Measurements from ENCODE around the gene ERMARD. TPM values are rescaled to one million over a fixed set of nuclear protein-coding genes. Genes with fewer than 3 reads are reported as not detected.

ERMARD gene
- total RNA-seq, 2 experiments from 2014 or later: 23.2 to 42.3 TPM

DNA sequence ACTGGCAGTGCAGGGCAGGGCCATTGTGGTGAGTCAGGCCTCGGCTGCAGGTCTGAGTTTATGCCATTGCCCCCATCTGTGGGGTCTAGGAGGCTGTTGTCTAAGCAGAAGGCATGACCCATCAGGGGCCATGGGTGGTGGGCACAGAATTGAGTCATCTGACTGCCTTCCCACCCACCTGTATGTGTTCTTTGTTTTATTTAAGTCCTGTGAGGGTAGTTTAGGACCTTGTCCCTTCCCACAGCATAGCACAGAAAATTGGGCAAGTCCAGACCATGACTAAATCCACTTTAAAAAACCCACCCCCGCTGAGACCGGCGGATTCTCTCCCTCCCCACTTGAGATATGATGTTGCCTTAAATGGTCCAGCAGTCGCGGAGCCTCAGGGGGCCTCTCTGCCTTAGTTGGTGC is 40.3 kb downstream of the ERMARD start:
- no peaks in the 10 kb centered on the region for H3K9me2 ChIP-seq (ENCODE audit: insufficient read depth, low read length)
- ChIA-PET POLR2A (no interaction called here), CTCF (ENCODE audit: unreplicated experiment) (interaction anchor here (2.4 kb wide), 1 partner anchor 12 kb away, joined by 26 read pairs; no protein-coding TSS in a partner anchor)
- no peaks in the 10 kb centered on the region for H3K79me2 ChIP-seq (ENCODE audit: insufficient read depth, low read depth, low read length)
- no peaks in the 10 kb centered on the region for H3K36me3 ChIP-seq (ENCODE audit: insufficient read depth, low read length)
- no peaks in the 10 kb centered on the region for H3K9me3 ChIP-seq (ENCODE audit: low read length)
- H3K27ac ChIP-seq (ENCODE audit: low read depth, low read length, poor library complexity, severe bottlenecking): no peak overlapping the region
- no TSS peak for BruUV-seq (replicated peaks)
- H4K20me1 ChIP-seq (ENCODE audit: insufficient read depth, low read length): no peaks in the 10 kb centered on the region
- TF ChIP-seq EZH2phosphoT487 (IDR thresholded peaks at IDR 0.05; ENCODE audit: borderline replicate concordance, low read depth, low read length): no peak
- TF ChIP-seq CTCF (conservative IDR thresholded peaks at IDR 0.05; ENCODE audit: low read length): no peak
- H3K4me1 ChIP-seq (ENCODE audit: insufficient read depth, low read length, poor library complexity, severe bottlenecking): peaks cover 3% of the 10 kb centered on the region
- no peak overlapping the region for H3K4me2 ChIP-seq (ENCODE audit: low read length)
- no peak overlapping the region for H3K4me3 ChIP-seq (ENCODE audit: low read depth, low read length, poor library complexity, severe bottlenecking)
- no peak for DNase-seq (ENCODE audit: low spot score)
- H2AFZ ChIP-seq (ENCODE audit: low read length): no peak overlapping the region
- intact Hi-C loops (cut with micrococcal nuclease; ENCODE audit: unreplicated experiment): loop anchor here (2.0 to 10.0 kb wide), 2 partner anchors 297 to 503 kb away; partner anchors contain the start of gene DLL1

DNA sequence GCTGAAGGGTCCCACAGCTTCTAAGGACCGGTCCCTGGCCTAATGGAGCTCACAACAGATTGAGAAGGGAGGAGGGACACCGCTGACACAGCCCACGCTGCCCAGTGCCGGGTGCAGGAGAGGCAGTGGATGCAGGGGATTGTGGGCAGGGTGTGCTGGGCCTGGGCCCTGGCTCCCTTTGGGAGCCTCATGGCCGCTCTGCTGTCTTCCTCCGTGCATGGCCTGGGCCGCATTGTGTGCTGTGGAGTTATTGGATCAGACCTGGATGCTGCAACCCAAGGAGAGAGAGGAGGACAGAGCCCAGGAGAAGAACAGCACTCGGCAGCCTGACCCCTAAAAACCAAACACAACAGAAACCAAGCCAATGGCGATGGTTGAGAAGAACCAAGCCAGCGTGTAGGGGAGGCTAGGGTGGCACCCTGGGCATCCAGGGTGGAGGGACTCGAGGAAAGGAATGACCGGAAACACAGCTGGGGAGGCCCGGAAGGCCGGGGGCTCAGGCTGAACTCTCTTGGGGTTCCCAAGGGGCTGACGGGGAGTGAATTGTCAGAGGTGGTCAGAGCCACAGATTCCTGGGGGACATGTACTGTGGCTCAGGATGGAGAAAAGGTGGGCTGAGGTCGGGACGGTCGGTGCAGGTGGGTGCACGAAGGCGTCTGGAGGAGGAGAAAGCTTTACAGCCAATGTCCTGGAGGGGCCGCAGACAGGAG is 41.0 kb downstream of the ERMARD start:
- Histone ChIP-seq H3K9me2 (ENCODE audit: insufficient read depth, low read length) (no peaks in the 10 kb centered on the region), H3K9me3 (ENCODE audit: low read length) (no peaks in the 10 kb centered on the region), H4K20me1 (ENCODE audit: insufficient read depth, low read length) (no peaks in the 10 kb centered on the region), H3K79me2 (ENCODE audit: insufficient read depth, low read depth, low read length) (no peaks in the 10 kb centered on the region), H3K36me3 (ENCODE audit: insufficient read depth, low read length) (no peaks in the 10 kb centered on the region), H3K27ac (ENCODE audit: low read depth, low read length, poor library complexity, severe bottlenecking) (no peak overlapping the region), H3K4me2 (ENCODE audit: low read length) (no peak overlapping the region), H3K4me3 (ENCODE audit: low read depth, low read length, poor library complexity, severe bottlenecking) (no peak overlapping the region), H3K4me1 (ENCODE audit: insufficient read depth, low read length, poor library complexity, severe bottlenecking) (peaks cover 3% of the 10 kb centered on the region), H2AFZ (ENCODE audit: low read length) (no peak overlapping the region)
- POLR2A ChIA-PET: interaction anchor here (1.6 kb wide), 1 partner anchor 13 kb away, joined by 6 read pairs; no protein-coding TSS in a partner anchor
- CTCF ChIA-PET (ENCODE audit: unreplicated experiment): interaction anchor here (0.6 kb wide), 1 partner anchor 1006 kb away, joined by 3 read pairs; no protein-coding TSS in a partner anchor
- TF ChIP-seq EZH2phosphoT487 (IDR thresholded peaks at IDR 0.05; ENCODE audit: borderline replicate concordance, low read depth, low read length): no peak
- TF ChIP-seq CTCF (conservative IDR thresholded peaks at IDR 0.05; ENCODE audit: low read length): no peak
- intact Hi-C loops (cut with micrococcal nuclease; ENCODE audit: unreplicated experiment): loop anchor here (10.0 kb wide), 1 partner anchor 502 kb away; the partner anchor contains the start of gene DLL1
- no TSS peak for BruUV-seq (replicated peaks)
- DNase-seq (ENCODE audit: low spot score): no peak

GRCh38 chr6:169793408-169793807 is 42.0 kb downstream of the ERMARD start:
- no peak for DNase-seq (ENCODE audit: low spot score)
- peaks cover 3% of the 10 kb centered on the region for H3K4me1 ChIP-seq (ENCODE audit: insufficient read depth, low read length, poor library complexity, severe bottlenecking)
- POLR2A ChIA-PET: interaction anchor here (0.6 to 2.3 kb wide), 3 partner anchors 10 to 46 kb away, joined by 5 to 11 read pairs (median 6); no protein-coding TSS in a partner anchor
- intact Hi-C loops (cut with micrococcal nuclease; ENCODE audit: unreplicated experiment): loop anchor here (10.0 kb wide), 1 partner anchor 501 kb away; the partner anchor contains the start of gene DLL1
- no peaks in the 10 kb centered on the region for H3K79me2 ChIP-seq (ENCODE audit: insufficient read depth, low read depth, low read length)
- H3K4me3 ChIP-seq (ENCODE audit: low read depth, low read length, poor library complexity, severe bottlenecking): no peak overlapping the region
- H3K4me2 ChIP-seq (ENCODE audit: low read length): no peak overlapping the region
- H3K36me3 ChIP-seq (ENCODE audit: insufficient read depth, low read length): no peaks in the 10 kb centered on the region
- no peak overlapping the region for H2AFZ ChIP-seq (ENCODE audit: low read length)
- H3K9me3 ChIP-seq (ENCODE audit: low read length): no peaks in the 10 kb centered on the region
- no TSS peak for BruUV-seq (replicated peaks)
- no peaks in the 10 kb centered on the region for H3K9me2 ChIP-seq (ENCODE audit: insufficient read depth, low read length)
- TF ChIP-seq EZH2phosphoT487 (IDR thresholded peaks at IDR 0.05; ENCODE audit: borderline replicate concordance, low read depth, low read length) (no peak), CTCF (conservative IDR thresholded peaks at IDR 0.05; ENCODE audit: low read length) (no peak)
- CTCF ChIA-PET (ENCODE audit: unreplicated experiment): interaction anchor here (1.6 to 3.3 kb wide), 2 partner anchors 10 to 12 kb away, joined by 7 to 11 read pairs; no protein-coding TSS in a partner anchor
- H4K20me1 ChIP-seq (ENCODE audit: insufficient read depth, low read length): no peaks in the 10 kb centered on the region
- H3K27ac ChIP-seq (ENCODE audit: low read depth, low read length, poor library complexity, severe bottlenecking): no peak overlapping the region
